HCT116 (cell line): ENCODE measurements around the gene NT5C2.

ENCODE experiments used
- ATF3 ChIP-seq: IDR thresholded peaks from 2 replicates; pipeline ENCODE4 v1.6.1; 2012
- CTCF ChIP-seq, 3 experiments: fragments of 200-600 bp in 1 of 3; sonication (generic) in 1 of 3; IDR thresholded peaks in 2 of 3; conservative IDR thresholded peaks in 1 of 3; 2 replicates each; pipeline ENCODE4 v1.5.1; 2012 to 2017; ENCODE audit warnings: low read depth in 2 of 3, low read length in 2 of 3, antibody characterized with exemption in 1 of 3, borderline replicate concordance in 1 of 3, control low read depth in 1 of 3, mild to moderate bottlenecking in 1 of 3, mixed read lengths in 1 of 3, mixed run types in 1 of 3, moderate library complexity in 1 of 3; ENCODE audit not compliant: insufficient read depth in 1 of 3
- EGR1 ChIP-seq: IDR thresholded peaks from 2 replicates; pipeline ENCODE4 v1.6.1; 2012; ENCODE audit warnings: low read depth
- MAX ChIP-seq: IDR thresholded peaks from 2 replicates; pipeline ENCODE4 v1.6.1; 2012
- POLR2A ChIP-seq: IDR thresholded peaks from 2 replicates; pipeline ENCODE4 v1.7.0; 2011; ENCODE audit warnings: borderline replicate concordance; ENCODE audit not compliant: insufficient read depth, insufficient read length; ENCODE audit errors: extremely low read depth
- POLR2AphosphoS5 ChIP-seq: IDR thresholded peaks from 2 replicates; pipeline ENCODE4 v1.6.1; 2011; ENCODE audit warnings: mild to moderate bottlenecking, low read depth, low read length, moderate library complexity
- SIN3A ChIP-seq: IDR thresholded peaks from 2 replicates; pipeline ENCODE4 v1.6.1; 2012; ENCODE audit warnings: low read depth
- SP1 ChIP-seq: IDR thresholded peaks from 2 replicates; pipeline ENCODE4 v1.6.1; 2012; ENCODE audit warnings: low read depth
- YY1 ChIP-seq: IDR thresholded peaks from 2 replicates; pipeline ENCODE4 v1.6.1; 2011; ENCODE audit warnings: low read length, low read depth, moderate library complexity, mild to moderate bottlenecking; ENCODE audit not compliant: insufficient replicate concordance; ENCODE audit errors: extremely low read depth
- ZNF274 ChIP-seq: fragments of 200-500 bp; sonication (Bioruptor generic); IDR thresholded peaks from 2 replicates; pipeline ENCODE4 v1.6.1; 2014; ENCODE audit warnings: mild to moderate bottlenecking, low read depth, low read length, inconsistent platforms

- TF ChIP-seq EGR1 (no peak), CTCF (IDR thresholded peaks at IDR 0.05 in 2 of 3, conservative IDR thresholded peaks at IDR 0.05 in 1 of 3; ENCODE audit: borderline replicate concordance in 1 of 3, insufficient read depth in 1 of 3, low read depth in 2 of 3, low read length in 2 of 3) (no peak), SIN3A (no peak), MAX (no peak), POLR2AphosphoS5 (no peak), POLR2A (no peak), ATF3 (no peak), ZNF274 (no peak), YY1 (no peak), SP1 (no peak)
Observed at GRCh38 chr10:103117247-103117646, 75.8 kb downstream of the NT5C2 start.
